HL-60 (cell line): ENCODE data around the gene NOCT.

Experiments used
- CTCF ChIP-seq: IDR thresholded peaks from one replicate; pipeline ENCODE4 v1.5.1; 2011; ENCODE audit warnings: low read length, control low read depth, inconsistent platforms; ENCODE audit not compliant: insufficient read depth
- GABPA ChIP-seq: IDR thresholded peaks from 2 replicates; pipeline ENCODE4 v1.6.1; 2012; ENCODE audit warnings: low read depth
- POLR2AphosphoS5 ChIP-seq: IDR thresholded peaks from 2 replicates; pipeline ENCODE4 v1.6.1; 2012; ENCODE audit warnings: low read depth
- SPI1 ChIP-seq: IDR thresholded peaks from 2 replicates; pipeline ENCODE4 v1.6.1; 2012; ENCODE audit warnings: low read depth, mild to moderate bottlenecking, borderline replicate concordance

GRCh38 chr4:139078926-139079325 is 63.3 kb downstream of the NOCT start:
- TF ChIP-seq CTCF (no peak), POLR2AphosphoS5 (no peak), GABPA (no peak), SPI1 (no peak)
